ENCODE data around the gene LCN2. TPM values are rescaled to one million over a fixed set of nuclear protein-coding genes. Genes with fewer than 3 reads are reported as not detected.
A peak's percentile ranks its signal among the peaks of the same experiment; 100 is the strongest.

LCN2 gene
- total RNA-seq, 1 donor from 2014 or later, result not detected

GRCh38 chr9:128188209-128188608, 39.0 kb downstream of the LCN2 start:
- Mint-ChIP-seq H3K4me3 (no peak overlapping the region), H3K27me3 (ENCODE audit: insufficient read depth, low read depth) (peaks cover 2% of the 10 kb centered on the region), H3K4me1 (peaks cover 14% of the 10 kb centered on the region), H3K9me3 (no peaks in the 10 kb centered on the region), H3K36me3 (peaks cover 24% of the 10 kb centered on the region), H3K27ac (no peak overlapping the region)
- DNase-seq (ENCODE audit: low spot score), result no peak
- Histone ChIP-seq H3F3A (ENCODE audit: low read depth) (peaks cover 14% of the 10 kb centered on the region), H3K4me3 (no peak overlapping the region), H3K27ac (no peak overlapping the region), H4K20me1 (ENCODE audit: low read depth) (no peaks in the 10 kb centered on the region), H3K4me1 (peaks cover 7% of the 10 kb centered on the region), H3K27me3 (no peaks in the 10 kb centered on the region), H3K9ac (no peak overlapping the region), H3K9me3 (ENCODE audit: low read depth) (no peaks in the 10 kb centered on the region), H3K36me3 (peaks cover 9% of the 10 kb centered on the region), H3K79me2 (ENCODE audit: low read depth) (peaks cover 14% of the 10 kb centered on the region), H3K4me2 (no peak overlapping the region), H2AFZ (replicated peaks) (no peak overlapping the region)
- TF ChIP-seq EZH2 (IDR thresholded peaks at IDR 0.05) (no peak), EZH2phosphoT487 (IDR thresholded peaks at IDR 0.05) (no peak)
- TF ChIP-seq, protein P1, sequence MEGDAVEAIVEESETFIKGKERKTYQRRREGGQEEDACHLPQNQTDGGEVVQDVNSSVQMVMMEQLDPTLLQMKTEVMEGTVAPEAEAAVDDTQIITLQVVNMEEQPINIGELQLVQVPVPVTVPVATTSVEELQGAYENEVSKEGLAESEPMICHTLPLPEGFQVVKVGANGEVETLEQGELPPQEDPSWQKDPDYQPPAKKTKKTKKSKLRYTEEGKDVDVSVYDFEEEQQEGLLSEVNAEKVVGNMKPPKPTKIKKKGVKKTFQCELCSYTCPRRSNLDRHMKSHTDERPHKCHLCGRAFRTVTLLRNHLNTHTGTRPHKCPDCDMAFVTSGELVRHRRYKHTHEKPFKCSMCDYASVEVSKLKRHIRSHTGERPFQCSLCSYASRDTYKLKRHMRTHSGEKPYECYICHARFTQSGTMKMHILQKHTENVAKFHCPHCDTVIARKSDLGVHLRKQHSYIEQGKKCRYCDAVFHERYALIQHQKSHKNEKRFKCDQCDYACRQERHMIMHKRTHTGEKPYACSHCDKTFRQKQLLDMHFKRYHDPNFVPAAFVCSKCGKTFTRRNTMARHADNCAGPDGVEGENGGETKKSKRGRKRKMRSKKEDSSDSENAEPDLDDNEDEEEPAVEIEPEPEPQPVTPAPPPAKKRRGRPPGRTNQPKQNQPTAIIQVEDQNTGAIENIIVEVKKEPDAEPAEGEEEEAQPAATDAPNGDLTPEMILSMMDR (IDR thresholded peaks at IDR 0.05), result no peak

GRCh38 chr9:128190013-128190412, 40.8 kb downstream of the LCN2 start:
- H2AFZ ChIP-seq (replicated peaks), result no peak overlapping the region
- peaks cover 14% of the 10 kb centered on the region for H3K4me1 Mint-ChIP-seq
- no peak for DNase-seq (ENCODE audit: low spot score)
- H3K9ac ChIP-seq, result no peak overlapping the region
- H3K27me3 ChIP-seq, result no peaks in the 10 kb centered on the region
- H3K79me2 ChIP-seq (ENCODE audit: low read depth), result peaks cover 14% of the 10 kb centered on the region
- peaks cover 19% of the 10 kb centered on the region for H3K36me3 Mint-ChIP-seq
- H3K4me2 ChIP-seq, result peak overlapping the region; percentile 78
- no peak overlapping the region for H3K27ac Mint-ChIP-seq
- H4K20me1 ChIP-seq (ENCODE audit: low read depth), result no peaks in the 10 kb centered on the region
- peak overlapping the region; percentile 96 for H3K4me3 ChIP-seq
- peaks cover 7% of the 10 kb centered on the region for H3K4me1 ChIP-seq
- peaks cover 9% of the 10 kb centered on the region for H3K36me3 ChIP-seq
- H3K9me3 ChIP-seq (ENCODE audit: low read depth), result no peaks in the 10 kb centered on the region
- peaks cover 6% of the 10 kb centered on the region for H3F3A ChIP-seq (ENCODE audit: low read depth)
- no peak for TF ChIP-seq EZH2phosphoT487 (IDR thresholded peaks at IDR 0.05)
- TF ChIP-seq EZH2 (IDR thresholded peaks at IDR 0.05), result no peak
- TF ChIP-seq, protein P1 (IDR thresholded peaks at IDR 0.05), result no peak
- peak overlapping the region; percentile 96 for H3K4me3 Mint-ChIP-seq
- peaks cover 2% of the 10 kb centered on the region for H3K27me3 Mint-ChIP-seq (ENCODE audit: insufficient read depth, low read depth)
- no peak overlapping the region for H3K27ac ChIP-seq
- H3K9me3 Mint-ChIP-seq, result no peaks in the 10 kb centered on the region

DNA sequence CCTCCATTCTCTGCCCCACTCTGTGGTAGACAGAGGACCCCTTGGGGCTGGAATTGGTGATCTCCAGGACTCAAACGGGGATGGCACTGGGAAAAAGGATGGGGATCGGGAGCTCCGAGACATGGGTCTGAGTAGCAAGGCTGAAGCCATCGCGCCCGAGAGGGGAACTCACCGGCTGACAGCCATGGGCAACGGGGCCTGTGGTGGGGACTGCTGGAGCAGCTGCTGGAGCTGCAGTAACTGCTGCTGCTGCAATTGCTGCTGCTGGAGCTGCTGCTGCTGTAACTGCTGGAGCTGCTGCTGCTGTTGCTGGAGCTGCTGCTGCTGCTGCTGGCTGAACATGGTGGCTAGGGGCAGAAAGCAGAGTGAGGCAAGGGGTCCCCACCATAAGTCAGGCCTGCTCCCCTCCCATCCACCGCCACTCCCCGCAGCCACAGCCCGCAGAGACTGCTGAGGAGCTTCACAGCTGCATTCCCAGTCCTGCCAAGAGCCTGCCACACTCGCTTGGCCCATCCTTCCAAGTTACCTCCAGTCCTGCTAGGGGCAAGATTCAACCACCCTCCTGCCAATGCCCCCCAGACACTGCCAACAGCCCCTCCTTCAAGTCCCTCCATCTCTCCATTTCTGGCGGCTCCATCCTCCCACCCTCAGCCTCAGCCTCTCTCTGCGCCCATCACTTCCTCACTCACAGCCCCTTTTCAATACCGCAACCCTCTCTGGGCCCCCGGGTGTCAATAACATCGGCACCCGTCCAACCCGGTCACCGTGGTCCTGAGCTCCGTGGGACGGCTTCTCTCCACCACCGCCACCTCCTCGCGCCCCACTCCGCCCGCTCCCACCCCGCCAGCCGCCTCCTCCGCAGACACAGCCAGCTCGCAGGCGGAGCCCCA, 41.5 kb downstream of the LCN2 start:
- Histone ChIP-seq H3K4me2 (peak overlapping the region; percentile 78), H3K4me1 (peaks cover 7% of the 10 kb centered on the region), H3K4me3 (peak overlapping the region; percentile 96), H3K27me3 (no peaks in the 10 kb centered on the region), H3F3A (ENCODE audit: low read depth) (peaks cover 6% of the 10 kb centered on the region), H2AFZ (replicated peaks) (peak overlapping the region; percentile 94), H3K79me2 (ENCODE audit: low read depth) (peaks cover 14% of the 10 kb centered on the region), H4K20me1 (ENCODE audit: low read depth) (no peaks in the 10 kb centered on the region), H3K36me3 (peaks cover 9% of the 10 kb centered on the region), H3K9ac (peak overlapping the region; percentile 86), H3K27ac (no peak overlapping the region), H3K9me3 (ENCODE audit: low read depth) (no peaks in the 10 kb centered on the region)
- H3K27ac Mint-ChIP-seq, result peak overlapping the region; percentile 91
- TF ChIP-seq EZH2phosphoT487 (IDR thresholded peaks at IDR 0.05) (no peak), EZH2 (IDR thresholded peaks at IDR 0.05) (no peak)
- TF ChIP-seq, protein P1 (IDR thresholded peaks at IDR 0.05), result no peak
- H3K9me3 Mint-ChIP-seq, result no peaks in the 10 kb centered on the region
- peak overlapping the region; percentile 96 for H3K4me3 Mint-ChIP-seq
- peaks cover 17% of the 10 kb centered on the region for H3K36me3 Mint-ChIP-seq
- peaks cover 2% of the 10 kb centered on the region for H3K27me3 Mint-ChIP-seq (ENCODE audit: insufficient read depth, low read depth)
- peak; percentile 23 for DNase-seq (ENCODE audit: low spot score)
- H3K4me1 Mint-ChIP-seq, result peaks cover 14% of the 10 kb centered on the region

Measured in neural progenitor cell (in vitro differentiated cells).